Measurements from ENCODE around the gene LRFN2.

- TF ChIP-seq CTCF (conservative IDR thresholded peaks at IDR 0.05 in 1 of 2, IDR thresholded peaks at IDR 0.05 in 1 of 2; ENCODE audit: extremely low read depth in 1 of 2, insufficient read depth in 1 of 2, low read depth in 1 of 2, low read length in 2 of 2) (no peak), EZH2 (IDR thresholded peaks at IDR 0.05; ENCODE audit: borderline replicate concordance, low read length) (no peak)
Observed at GRCh38 chr6:40543776-40544175, 43.4 kb downstream of the LRFN2 start.

All from mammary epithelial cell (primary cell).